H1 (cell line): ENCODE results near the gene CALML5. TPM values are rescaled to one million over a fixed set of nuclear protein-coding genes. Genes with fewer than 3 reads are reported as not detected.

Source experiments
- CBX8 ChIP-seq: fragments of 300-800, 300-1000 bp; sonication (generic); IDR thresholded peaks from 2 replicates; pipeline ENCODE4 v1.7.1; 2016; ENCODE audit warnings: low read depth, low read length, borderline replicate concordance
- EP300 ChIP-seq, 2 experiments: IDR thresholded peaks; 1 replicate in 1 of 2; 2 replicates in 1 of 2; pipeline ENCODE4 v1.6.1; 2011 to 2012; ENCODE audit warnings: low read depth in 2 of 2, low read length in 2 of 2, mild to moderate bottlenecking in 2 of 2, borderline replicate concordance in 1 of 2, inconsistent platforms in 1 of 2, moderate library complexity in 1 of 2
- POU5F1 ChIP-seq: IDR thresholded peaks from 2 replicates; pipeline ENCODE4 v1.6.1; 2011; ENCODE audit warnings: low read depth, mild to moderate bottlenecking, low read length, moderate library complexity
- RXRA ChIP-seq: IDR thresholded peaks from 2 replicates; pipeline ENCODE4 v1.6.1; 2011; ENCODE audit warnings: low read depth, mild to moderate bottlenecking, low read length, moderate library complexity; ENCODE audit not compliant: insufficient read depth
- SP2 ChIP-seq: IDR thresholded peaks from 2 replicates; pipeline ENCODE4 v1.6.1; 2012; ENCODE audit warnings: mild to moderate bottlenecking, low read length, inconsistent platforms
- polyA plus RNA-seq, 7 experiments: library from polyadenylated mRNA; depleted of rRNA in 3 of 7; stranded (reverse) in 5 of 7; unstranded in 2 of 7; fragments of >200 nt in 5 of 7; fragments of 200-250 nt in 2 of 7; gene quantifications; 1 replicate in 5 of 7; 2 replicates in 1 of 7; 4 replicates in 1 of 7; pipeline versions ENCODE4 v1.2.1 to v1.2.3, GENCODE V29; 2011 to 2013; ENCODE audit warnings: missing spikeins in 2 of 7, mixed read lengths in 2 of 7
- total RNA-seq: library from RNA; stranded (reverse); fragmentation: NEBNext Ultra II Directional; extraction: Animal tissue kit (Norgen Biotek cat#: 25700); gene quantifications from 2 replicates; pipeline ENCODE4 v1.2.1, GENCODE V29; 2021

The CALML5 gene
- total and polyA plus RNA-seq, 2 of the 8 experiments (the other 6 are each of a cell fraction or from before 2014, with no cell fraction given) = not detected

GRCh38 chr10:5546891-5547680, 47.7 kb upstream of the CALML5 start (continued):
- TF ChIP-seq RXRA (no peak), POU5F1 (no peak), SP2 (no peak), CBX8 (no peak), EP300 (IDR thresholded peaks at IDR 0.05; ENCODE audit: borderline replicate concordance in 1 of 2, low read depth in 2 of 2, low read length in 2 of 2) (no peak)
- TF ChIP-seq, all 59 proteins: peak for 0
